Type B pancreatic cell (in vitro differentiated cells): ENCODE results near the gene RBBP5. TPM values are rescaled to one million over a fixed set of nuclear protein-coding genes. Genes with fewer than 3 reads are reported as not detected.

Experiments used
- DNase-seq: peaks from one replicate; pipeline ENCODE4 v3.0.0; 2021; ENCODE audit warnings: mixed read lengths; ENCODE audit not compliant: unreplicated experiment; ENCODE audit errors: extremely low spot score
- H3K27ac Mint-ChIP-seq: 2 replicates; pipeline ENCODE4 v1.8.0; 2021; ENCODE audit warnings: mild to moderate bottlenecking, mixed read lengths
- H3K27me3 Mint-ChIP-seq: 2 replicates; pipeline ENCODE4 v1.8.0; 2021; ENCODE audit warnings: mixed read lengths
- H3K36me3 Mint-ChIP-seq: 2 replicates; pipeline ENCODE4 v1.8.0; 2021; ENCODE audit warnings: mixed read lengths
- H3K4me1 Mint-ChIP-seq: one replicate; pipeline ENCODE4 v1.8.0; 2021; ENCODE audit warnings: mixed read lengths; ENCODE audit not compliant: unreplicated experiment
- H3K4me3 Mint-ChIP-seq: 2 replicates; pipeline ENCODE4 v1.8.0; 2021; ENCODE audit warnings: mild to moderate bottlenecking, mixed read lengths
- H3K9me3 Mint-ChIP-seq: 2 replicates; pipeline ENCODE4 v1.8.0; 2021; ENCODE audit warnings: mixed read lengths
- CTCF ChIP-seq: fragments of 200-600 bp; sonication (generic); conservative IDR thresholded peaks from 2 replicates; pipeline ENCODE4 v1.5.0; 2021; ENCODE audit warnings: antibody characterized with exemption, mild to moderate bottlenecking
- total RNA-seq: library from RNA; stranded (reverse); gene quantifications from 2 replicates; pipeline ENCODE4 v1.2.1, GENCODE V29; 2021; ENCODE audit warnings: low replicate concordance

Gene RBBP5
- total RNA-seq, 1 donor from 2014 or later: 21.4 TPM

DNA sequence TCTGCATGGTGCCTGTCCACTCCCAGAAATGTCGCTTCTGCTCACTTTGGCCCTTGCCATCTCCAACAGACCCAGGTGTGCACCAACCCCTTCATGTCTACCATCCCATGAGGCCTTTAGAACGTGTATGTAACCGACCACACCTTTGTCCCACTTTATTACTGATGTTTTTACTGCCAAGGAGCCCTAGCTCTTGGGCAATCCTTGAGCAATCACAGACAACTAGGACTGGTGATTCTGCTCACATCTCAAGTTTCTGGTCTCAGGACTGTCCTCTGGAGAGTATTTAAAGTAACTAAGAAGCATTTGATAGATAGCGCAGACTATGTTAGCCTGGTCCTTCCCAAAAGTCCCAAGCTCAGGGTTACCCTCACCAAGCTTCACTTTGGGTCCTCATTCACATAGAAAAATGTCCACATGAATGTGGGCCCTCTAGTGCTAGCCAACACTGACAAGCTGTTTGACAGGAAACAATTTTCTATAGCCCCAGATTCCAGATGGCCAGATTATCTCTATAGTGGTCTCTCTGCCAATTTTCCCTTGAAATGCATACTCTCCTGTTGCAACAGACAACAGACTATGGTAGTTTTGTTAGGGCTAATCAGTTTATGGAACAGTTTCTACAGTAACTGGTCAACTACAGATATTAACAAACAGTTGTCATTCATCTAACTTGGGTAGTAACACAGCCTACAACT is 30.6 kb downstream of the RBBP5 start:
- Mint-ChIP-seq H3K27me3 (no peaks in the 10 kb centered on the region), H3K36me3 (peaks cover 29% of the 10 kb centered on the region), H3K27ac (no peak overlapping the region), H3K4me3 (no peak overlapping the region), H3K9me3 (no peaks in the 10 kb centered on the region), H3K4me1 (no peaks in the 10 kb centered on the region)
- TF ChIP-seq CTCF: no peak
- no peak for DNase-seq

DNA sequence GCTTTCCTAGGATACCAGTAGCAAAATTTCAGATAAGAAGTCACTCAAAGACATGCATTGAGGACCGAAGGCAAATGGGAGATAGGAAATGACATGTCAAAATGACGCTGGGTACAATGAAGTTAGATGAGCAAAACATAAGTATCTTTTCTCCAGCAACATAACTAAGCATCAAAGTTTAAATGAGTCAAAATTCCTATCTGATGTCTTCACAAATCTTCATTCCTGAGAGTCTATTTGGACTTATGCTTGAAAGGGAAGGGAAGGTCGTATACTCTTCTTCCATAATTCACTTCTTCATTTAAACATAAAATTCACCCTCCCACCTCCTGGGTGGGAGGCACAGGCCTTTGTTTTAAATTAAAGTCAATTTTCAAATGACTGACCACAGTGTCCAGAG is 33.4 kb downstream of the RBBP5 start:
- peaks cover 40% of the 10 kb centered on the region for H3K36me3 Mint-ChIP-seq
- H3K9me3 Mint-ChIP-seq: no peaks in the 10 kb centered on the region
- DNase-seq: no peak
- no peak overlapping the region for H3K4me3 Mint-ChIP-seq
- no peaks in the 10 kb centered on the region for H3K27me3 Mint-ChIP-seq
- no peaks in the 10 kb centered on the region for H3K4me1 Mint-ChIP-seq
- no peak overlapping the region for H3K27ac Mint-ChIP-seq
- TF ChIP-seq CTCF: no peak

- Mint-ChIP-seq H3K4me1 (no peaks in the 10 kb centered on the region), H3K9me3 (no peaks in the 10 kb centered on the region), H3K27ac (no peak within 1 kb of the TSS), H3K36me3 (peaks cover 32% of the 10 kb centered on the region), H3K4me3 (no peak within 1 kb of the TSS), H3K27me3 (no peaks in the 10 kb centered on the region)
- no peak for DNase-seq
- TF ChIP-seq CTCF: no peak
Measured at GRCh38 chr1:205084360-205084759, 37.4 kb downstream of the RBBP5 start, which contains the start of gene TMEM81. TMEM81 (minus strand) TSS chr1:205084460; CDS start chr1:205084320, 140 bp downstream.

DNA sequence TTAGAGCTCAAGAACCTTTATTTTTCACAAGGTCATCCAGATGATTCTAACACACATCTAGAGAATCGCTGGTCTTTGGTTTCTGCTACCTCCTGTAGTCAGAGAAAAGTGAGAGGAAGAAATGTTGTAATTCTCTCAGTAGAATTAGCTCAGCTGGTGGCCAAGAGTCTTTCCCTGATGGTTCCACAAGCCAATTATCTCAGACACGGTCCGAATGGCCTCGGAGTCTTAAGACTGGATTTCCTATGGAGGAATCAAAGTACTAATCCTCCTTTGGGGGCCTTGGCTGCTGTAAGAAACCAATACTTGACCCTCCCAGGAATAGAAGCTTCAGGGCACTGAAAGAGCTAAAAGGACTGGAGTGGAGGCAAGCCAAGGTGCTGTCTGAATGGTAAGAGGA is 39.3 kb downstream of the RBBP5 start:
- no peak for DNase-seq
- H3K27me3 Mint-ChIP-seq: no peaks in the 10 kb centered on the region
- no peaks in the 10 kb centered on the region for H3K9me3 Mint-ChIP-seq
- H3K27ac Mint-ChIP-seq: no peak overlapping the region
- peaks cover 21% of the 10 kb centered on the region for H3K36me3 Mint-ChIP-seq
- no peak for TF ChIP-seq CTCF
- H3K4me3 Mint-ChIP-seq: no peak overlapping the region
- H3K4me1 Mint-ChIP-seq: no peaks in the 10 kb centered on the region

DNA sequence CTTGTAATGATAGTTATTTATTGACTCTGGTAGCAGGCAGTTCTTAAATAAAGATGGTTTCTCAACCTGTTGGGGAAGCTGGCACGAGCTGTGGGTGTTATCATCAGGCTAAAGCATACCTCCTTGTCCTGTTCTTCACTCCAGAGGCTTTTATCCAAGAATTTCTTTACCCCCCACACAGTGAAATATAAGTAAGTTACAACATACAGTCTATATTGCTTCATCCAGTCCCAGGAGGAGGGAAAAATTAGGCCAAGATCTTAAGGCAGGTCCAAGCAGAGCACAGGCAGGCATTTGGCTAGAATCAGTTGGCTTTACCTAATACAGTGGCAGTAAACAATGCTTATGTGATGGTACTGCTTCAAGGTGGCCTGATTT is 43.9 kb downstream of the RBBP5 start:
- Mint-ChIP-seq H3K4me3 (no peak overlapping the region), H3K4me1 (no peaks in the 10 kb centered on the region), H3K27me3 (no peaks in the 10 kb centered on the region), H3K9me3 (no peaks in the 10 kb centered on the region), H3K36me3 (peaks cover 4% of the 10 kb centered on the region), H3K27ac (no peak overlapping the region)
- TF ChIP-seq CTCF: no peak
- DNase-seq: no peak
